Adrenal gland (tissue), 12 donors: Measurements from ENCODE around the gene ZFP36L1. TPM values are rescaled to one million over a fixed set of nuclear protein-coding genes. Genes with fewer than 3 reads are reported as not detected.

ENCODE experiments used
- DNase-seq, 7 donors: peaks; one replicate each; pipeline ENCODE4 v3.0.0-alpha.2; 2019 to 2020
- H3K27ac ChIP-seq, 5 donors: fragments of 200-600 bp; sonication (generic) in 4 of 5; 1 replicate in 3 of 5; 2 replicates in 2 of 5; pipeline versions ENCODE4 v1.5.1 to v1.8.0; 2016 to 2020; ENCODE audit warnings: mild to moderate bottlenecking in 1 of 5
- H3K27me3 ChIP-seq: fragments of 200-600 bp; 2 replicates; pipeline ENCODE4 v1.8.0; 2021
- H3K36me3 ChIP-seq, 2 donors: fragments of 200-600 bp; replicated peaks in 1 of 2; 1 replicate in 1 of 2; 2 replicates in 1 of 2; pipeline versions ENCODE4 v1.5.1 to v1.8.0; 2018 to 2022
- H3K4me1 ChIP-seq, 2 donors: fragments of 200-600 bp; replicated peaks in 1 of 2; 1 replicate in 1 of 2; 2 replicates in 1 of 2; pipeline versions ENCODE4 v1.5.1 to v1.8.0; 2018 to 2021
- H3K4me3 ChIP-seq, 4 donors: fragments of 200-600 bp; sonication (generic) in 3 of 4; one replicate each; pipeline ENCODE4 v1.5.1; 2016 to 2018
- H3K9me3 ChIP-seq, 3 donors: fragments of 200-600 bp; sonication (generic) in 1 of 3; replicated peaks in 1 of 3; 1 replicate in 2 of 3; 2 replicates in 1 of 3; pipeline versions ENCODE4 v1.5.1 to v1.8.0; 2016 to 2021
- CTCF ChIP-seq, 6 experiments: fragments of 450-650 bp in 4 of 6; fragments of 200-600 bp in 2 of 6; sonication (generic) in 1 of 6; IDR thresholded peaks; 1 replicate in 5 of 6; 2 replicates in 1 of 6; pipeline versions ENCODE4 v1.5.1 to v1.8.0; 2016 to 2021; ENCODE audit warnings: antibody characterized with exemption in 6 of 6, mild to moderate bottlenecking in 2 of 6, moderate library complexity in 1 of 6
- POLR2A ChIP-seq, 2 donors: fragments of 450-650 bp; IDR thresholded peaks; one replicate each; pipeline ENCODE4 v1.6.1; 2017; ENCODE audit warnings: antibody characterized with exemption in 2 of 2, mild to moderate bottlenecking in 2 of 2, moderate library complexity in 1 of 2
- WGBS, 4 donors: extraction: QIAGEN DNeasy Blood & Tissue Kit in 2 of 4; methylation state at CpG; one replicate each; pipeline versions ENCODE4 v1.1.5 to v1.1.7; 2013 to 2017; 5-methylcytosine and 5-hydroxymethylcytosine counted together
- intact Hi-C, 2 donors: fragments of 100-400 bp; cut with DNase I; formaldehyde crosslinking; loops; one replicate each; pipeline versions ENCODE4 v1.14.1 to v1.15.0; 2022 to 2023
- polyA plus RNA-seq, 3 donors: library from polyadenylated mRNA; stranded (reverse); fragments of 200-250 nt in 2 of 3; fragments of 350-450 nt in 1 of 3; fragmentation: Illumina TruSeq in 1 of 3; extraction: RNeasy Lipid Tissue Mini Kit (QIAGEN cat#74804) in 1 of 3; gene quantifications; one replicate each; pipeline ENCODE4 v1.2.3, GENCODE V29; 2013 to 2014
- total RNA-seq, 9 donors: library from RNA; depleted of rRNA in 4 of 9; stranded (reverse); fragments of >200 nt in 4 of 9; fragments of 120-200 nt in 1 of 9; fragmentation: NEBNext Ultra II Directional in 1 of 9; extraction: Animal tissue kit (Norgen Biotek cat#: 25700) in 1 of 9; gene quantifications; one replicate each; pipeline versions ENCODE4 v1.1.0 to v1.2.4, GENCODE V29; 2013 to 2023
- donor health status: healthy with polysubstance abuse.
- donor health status: Bipolar disorder and iron deficiency.
- donor health status: DM: yes; HTN: yes; CAD: no.
- donor health status: DM: no; HTN: no; CAD: no.
- donor health status: DM: no; HTN: no; CAD: no.
- donor health status: DM: yes; HTN: yes; CAD: no.

The ZFP36L1 gene
- total and polyA plus RNA-seq, 12 donors: 25.5 to 332 (median 133) TPM

GRCh38 chr14:68809524-68809923 lies 16.7 kb upstream of the ZFP36L1 start:
- TF ChIP-seq POLR2A (IDR thresholded peaks at IDR 0.05) (no peak), CTCF (IDR thresholded peaks at IDR 0.05) (no peak)
- Histone ChIP-seq H3K4me3 (no peak overlapping the region), H3K36me3 (no peaks in the 10 kb centered on the region), H3K4me1 (peaks cover 6 to 29% of the 10 kb centered on the region in 2 donors), H3K27ac (no peak overlapping the region), H3K27me3 (no peaks in the 10 kb centered on the region), H3K9me3 (no peaks in the 10 kb centered on the region)
- peak in 2 of 7 donors; percentile 6 to 24 for DNase-seq
- WGBS, 4 donors: 94 to 97% (median 95%) methylated on average over 4 of the region's 4 CpGs
- intact Hi-C loops: no loop called here

- intact Hi-C loops: no loop called here
- TF ChIP-seq POLR2A (IDR thresholded peaks at IDR 0.05): no peak
- TF ChIP-seq CTCF (IDR thresholded peaks at IDR 0.05): no peak
- H3K36me3 ChIP-seq: no peaks in the 10 kb centered on the region
- peak in 2 of 7 donors; percentile 6 to 33 for DNase-seq
- H3K27ac ChIP-seq: peak overlapping the region in 2 of 5 donors; percentile 26 to 27
- 72 to 97% (median 85%) methylated on average over 4 to 7 of the region's 7 CpGs for WGBS, 4 donors
- H3K9me3 ChIP-seq: no peaks in the 10 kb centered on the region
- no peak overlapping the region for H3K4me3 ChIP-seq
- no peaks in the 10 kb centered on the region for H3K27me3 ChIP-seq
- peaks cover 0 to 23% of the 10 kb centered on the region in 2 donors for H3K4me1 ChIP-seq
Measured at GRCh38 chr14:68808696-68809480, 16.0 kb upstream of the ZFP36L1 start.

- Histone ChIP-seq H3K4me3 (no peak overlapping the region), H3K9me3 (no peaks in the 10 kb centered on the region), H3K27ac (no peak overlapping the region), H3K36me3 (no peaks in the 10 kb centered on the region), H3K4me1 (peaks cover 0 to 15% of the 10 kb centered on the region in 2 donors), H3K27me3 (no peaks in the 10 kb centered on the region)
- peak in 1 of 7 donors; percentile 9 for DNase-seq
- TF ChIP-seq CTCF (IDR thresholded peaks at IDR 0.05) (no peak), POLR2A (IDR thresholded peaks at IDR 0.05) (no peak)
- intact Hi-C loops: no loop called here
- WGBS, 4 donors: 78 to 93% methylated on average over 7 of the region's 7 CpGs; no CpG with 5 or more reads in 2 of the 4 donors
Measured at GRCh38 chr14:68807987-68808386, 15.1 kb upstream of the ZFP36L1 start.

- peak in 5 of 7 donors; percentile 31 to 66 (median 49) for DNase-seq
- Histone ChIP-seq H3K4me1 (peaks cover 0 to 15% of the 10 kb centered on the region in 2 donors), H3K27me3 (no peaks in the 10 kb centered on the region), H3K36me3 (no peaks in the 10 kb centered on the region), H3K9me3 (no peaks in the 10 kb centered on the region), H3K4me3 (no peak overlapping the region), H3K27ac (peak overlapping the region in 4 of 5 donors; percentile 20 to 70 (median 46))
- intact Hi-C loops: no loop called here
- 47 to 69% (median 55%) methylated on average over 6 to 10 of the region's 10 CpGs for WGBS, 4 donors
- TF ChIP-seq POLR2A (IDR thresholded peaks at IDR 0.05) (no peak), CTCF (IDR thresholded peaks at IDR 0.05) (no peak)
Measured at GRCh38 chr14:68807148-68807600, 14.3 kb upstream of the ZFP36L1 start.
